Neural crest cell (in vitro differentiated cells): ENCODE measurements around the gene MEX3C. TPM values are rescaled to one million over a fixed set of nuclear protein-coding genes. Genes with fewer than 3 reads are reported as not detected.

ENCODE experiments used
- DNase-seq: peaks from one replicate; pipeline ENCODE4 v3.0.0; 2021; ENCODE audit warnings: low read depth, mixed read lengths, low spot score
- H3K27ac Mint-ChIP-seq: one replicate; pipeline ENCODE4 v1.8.0; 2021; ENCODE audit warnings: mild to moderate bottlenecking, mixed read lengths; ENCODE audit not compliant: unreplicated experiment
- H3K27me3 Mint-ChIP-seq: 2 replicates; pipeline ENCODE4 v1.8.0; 2021; ENCODE audit warnings: low read depth, mild to moderate bottlenecking, mixed read lengths
- H3K36me3 Mint-ChIP-seq: 2 replicates; pipeline ENCODE4 v1.8.0; 2021; ENCODE audit warnings: low read depth, mild to moderate bottlenecking, mixed read lengths
- H3K4me1 Mint-ChIP-seq: 2 replicates; pipeline ENCODE4 v1.8.0; 2021; ENCODE audit warnings: mixed read lengths
- H3K4me3 Mint-ChIP-seq: one replicate; pipeline ENCODE4 v1.8.0; 2021; ENCODE audit warnings: mild to moderate bottlenecking, mixed read lengths
- H3K9me3 Mint-ChIP-seq: 2 replicates; pipeline ENCODE4 v1.8.0; 2021; ENCODE audit warnings: mixed read lengths
- CTCF ChIP-seq: fragments of 200-600 bp; sonication (generic); conservative IDR thresholded peaks from 2 replicates; pipeline ENCODE4 v1.5.0; 2021; ENCODE audit warnings: antibody characterized with exemption, mild to moderate bottlenecking
- total RNA-seq: library from RNA; stranded (reverse); gene quantifications from 2 replicates; pipeline ENCODE4 v1.2.1, GENCODE V29; 2021

MEX3C gene
- total RNA-seq, 1 donor from 2014 or later, result 70.7 TPM

- peaks cover 5% of the 10 kb centered on the region for H3K9me3 Mint-ChIP-seq
- no peak for TF ChIP-seq CTCF
- H3K36me3 Mint-ChIP-seq, result peaks cover 5% of the 10 kb centered on the region
- H3K27ac Mint-ChIP-seq, result no peak overlapping the region
- H3K27me3 Mint-ChIP-seq, result no peaks in the 10 kb centered on the region
- no peak for DNase-seq
- peaks cover 35% of the 10 kb centered on the region for H3K4me1 Mint-ChIP-seq
- no peak overlapping the region for H3K4me3 Mint-ChIP-seq
Observed at GRCh38 chr18:51163543-51163942, 33.9 kb downstream of the MEX3C start.

DNA sequence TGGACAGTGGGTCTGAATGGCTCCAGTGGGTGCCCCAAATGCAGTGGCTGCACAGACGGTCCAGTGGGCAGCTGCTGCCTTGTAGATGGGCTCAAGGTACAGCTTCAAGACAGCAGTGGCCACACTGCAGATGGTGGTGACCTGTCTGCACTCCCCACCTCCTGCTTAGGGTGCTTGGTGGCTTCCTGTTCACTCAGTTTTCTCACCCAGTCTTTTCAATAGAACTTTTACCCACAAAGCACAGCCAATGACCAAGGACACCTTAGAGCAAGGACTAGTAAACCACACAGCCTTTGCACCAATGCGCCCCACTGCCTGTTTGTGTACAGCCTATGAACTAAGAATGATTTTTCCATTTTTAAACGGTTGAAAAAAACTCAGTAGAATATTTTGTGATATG lies 34.9 kb downstream of the MEX3C start:
- no peak overlapping the region for H3K27ac Mint-ChIP-seq
- H3K4me3 Mint-ChIP-seq, result no peak overlapping the region
- DNase-seq, result no peak
- no peaks in the 10 kb centered on the region for H3K27me3 Mint-ChIP-seq
- peaks cover 5% of the 10 kb centered on the region for H3K36me3 Mint-ChIP-seq
- peaks cover 5% of the 10 kb centered on the region for H3K9me3 Mint-ChIP-seq
- no peak for TF ChIP-seq CTCF
- peaks cover 26% of the 10 kb centered on the region for H3K4me1 Mint-ChIP-seq

DNA sequence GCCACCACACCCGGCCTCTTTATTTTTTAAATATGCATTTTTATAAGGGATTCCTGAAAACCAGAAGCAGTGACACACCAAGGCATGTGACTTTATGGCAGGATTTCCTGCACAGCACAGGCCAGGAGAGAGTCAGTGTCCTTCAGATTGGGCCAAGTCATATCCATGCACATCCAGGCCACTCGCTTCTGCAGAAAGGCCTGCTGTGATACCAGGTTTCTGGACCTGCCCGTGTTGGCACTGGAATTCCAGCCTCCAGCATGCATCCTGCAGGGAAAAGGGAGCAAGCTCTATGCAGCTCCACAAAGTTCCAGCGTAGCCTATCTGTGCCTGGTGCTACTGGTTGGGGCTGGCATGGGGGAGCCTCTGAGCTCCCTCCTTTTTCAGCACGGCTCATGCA lies 36.8 kb downstream of the MEX3C start:
- no peak for TF ChIP-seq CTCF
- H3K4me1 Mint-ChIP-seq, result peaks cover 20% of the 10 kb centered on the region
- H3K27me3 Mint-ChIP-seq, result no peaks in the 10 kb centered on the region
- H3K4me3 Mint-ChIP-seq, result no peak overlapping the region
- H3K9me3 Mint-ChIP-seq, result peaks cover 5% of the 10 kb centered on the region
- no peak overlapping the region for H3K27ac Mint-ChIP-seq
- no peak for DNase-seq
- H3K36me3 Mint-ChIP-seq, result peaks cover 3% of the 10 kb centered on the region

DNA sequence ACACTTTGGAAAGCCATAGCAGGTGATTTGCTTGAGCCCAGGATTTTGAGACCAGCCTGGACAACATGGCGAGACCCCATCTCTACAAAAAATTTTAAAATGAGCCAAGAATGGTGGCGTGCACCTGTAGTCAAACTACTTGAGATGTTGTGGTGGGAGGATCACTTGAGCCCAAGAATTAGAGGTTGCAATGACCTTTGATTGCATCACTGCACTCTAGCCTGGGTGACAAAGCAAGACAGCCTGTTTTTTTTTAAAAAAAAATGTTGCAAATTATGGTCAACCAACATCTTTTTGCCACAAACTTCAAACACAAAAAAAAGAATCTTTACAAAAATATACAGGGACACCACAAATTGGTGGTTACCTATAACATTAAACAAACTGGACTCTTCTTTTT lies 40.3 kb downstream of the MEX3C start:
- peaks cover 3% of the 10 kb centered on the region for H3K36me3 Mint-ChIP-seq
- H3K4me3 Mint-ChIP-seq, result no peak overlapping the region
- peaks cover 3% of the 10 kb centered on the region for H3K4me1 Mint-ChIP-seq
- DNase-seq, result no peak
- no peak for TF ChIP-seq CTCF
- H3K9me3 Mint-ChIP-seq, result peaks cover 5% of the 10 kb centered on the region
- H3K27me3 Mint-ChIP-seq, result no peaks in the 10 kb centered on the region
- H3K27ac Mint-ChIP-seq, result no peak overlapping the region

DNA sequence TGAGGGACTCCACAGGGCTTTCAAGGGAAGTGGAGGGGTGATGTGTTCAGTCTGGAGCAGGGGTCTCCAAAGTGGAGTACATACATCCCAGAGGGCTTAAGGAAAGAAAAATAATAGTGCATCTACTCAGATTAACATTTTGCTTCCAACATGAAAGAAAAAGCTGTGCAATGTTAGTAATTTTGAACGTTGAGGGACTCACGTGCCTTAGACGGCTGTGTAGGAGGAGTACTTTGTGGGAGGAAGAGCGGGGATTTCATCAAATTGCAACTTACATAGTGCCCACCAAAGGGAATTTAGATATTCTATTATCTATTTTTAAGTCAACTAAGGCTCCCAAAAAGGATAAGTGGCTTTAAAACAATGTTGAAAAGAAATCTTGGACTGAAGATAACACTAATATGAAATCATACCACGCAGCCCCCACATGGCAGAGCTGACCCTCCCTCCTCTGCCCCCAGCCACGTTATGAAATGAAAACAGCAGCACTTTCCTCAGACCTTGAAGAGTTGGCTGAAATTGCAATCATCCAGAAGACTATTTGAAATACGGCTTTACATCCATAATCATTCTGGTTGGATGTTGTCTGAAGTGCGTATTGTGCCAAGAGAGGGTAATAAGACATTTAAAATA lies 42.9 kb downstream of the MEX3C start:
- Mint-ChIP-seq H3K27me3 (no peaks in the 10 kb centered on the region), H3K9me3 (peaks cover 9% of the 10 kb centered on the region), H3K4me3 (no peak overlapping the region), H3K4me1 (no peaks in the 10 kb centered on the region), H3K36me3 (peaks cover 6% of the 10 kb centered on the region), H3K27ac (no peak overlapping the region)
- no peak for TF ChIP-seq CTCF
- DNase-seq, result no peak
